ENCODE results near the gene ANLN. TPM values are rescaled to one million over a fixed set of nuclear protein-coding genes. Genes with fewer than 3 reads are reported as not detected.

Gene ANLN
- total and polyA plus RNA-seq, 12 donors = 0.20 to 25.5 (median 2.4) TPM

DNA sequence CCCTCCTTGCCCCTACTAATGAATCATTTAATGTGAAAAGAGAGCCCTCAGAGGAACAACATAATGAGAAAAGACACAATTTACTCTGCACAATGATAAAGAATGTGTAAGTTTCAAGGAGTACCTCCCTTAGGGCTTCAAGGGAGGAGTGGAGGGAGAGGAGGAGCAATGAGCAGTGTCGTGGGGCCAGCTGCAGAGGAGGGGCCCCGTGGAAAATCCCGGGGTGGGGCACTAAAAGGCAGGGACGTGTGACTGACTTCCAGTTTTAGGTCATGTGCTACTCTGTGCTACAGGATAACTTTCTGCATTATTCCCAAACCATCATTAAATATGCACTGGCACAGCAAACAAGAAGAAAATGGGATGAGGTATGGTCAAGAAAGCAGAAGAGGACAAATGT is 108.1 kb downstream of the ANLN start:
- no peak overlapping the region for H3K4me3 ChIP-seq
- no peaks in the 10 kb centered on the region for H3K27me3 ChIP-seq
- no peaks in the 10 kb centered on the region for H3K36me3 ChIP-seq (replicated peaks in 1 of 2)
- WGBS, 4 donors = 31 to 39% (median 33%) methylated on average over 4 of the region's 4 CpGs
- H3K27ac ChIP-seq = no peak overlapping the region
- no peak for DNase-seq
- no peaks in the 10 kb centered on the region for H3K9me3 ChIP-seq (replicated peaks in 1 of 3)
- no peaks in the 10 kb centered on the region for H3K4me1 ChIP-seq (replicated peaks in 1 of 2)
- intact Hi-C loops (cut with DNase I) = no loop called here
- TF ChIP-seq, protein P1, sequence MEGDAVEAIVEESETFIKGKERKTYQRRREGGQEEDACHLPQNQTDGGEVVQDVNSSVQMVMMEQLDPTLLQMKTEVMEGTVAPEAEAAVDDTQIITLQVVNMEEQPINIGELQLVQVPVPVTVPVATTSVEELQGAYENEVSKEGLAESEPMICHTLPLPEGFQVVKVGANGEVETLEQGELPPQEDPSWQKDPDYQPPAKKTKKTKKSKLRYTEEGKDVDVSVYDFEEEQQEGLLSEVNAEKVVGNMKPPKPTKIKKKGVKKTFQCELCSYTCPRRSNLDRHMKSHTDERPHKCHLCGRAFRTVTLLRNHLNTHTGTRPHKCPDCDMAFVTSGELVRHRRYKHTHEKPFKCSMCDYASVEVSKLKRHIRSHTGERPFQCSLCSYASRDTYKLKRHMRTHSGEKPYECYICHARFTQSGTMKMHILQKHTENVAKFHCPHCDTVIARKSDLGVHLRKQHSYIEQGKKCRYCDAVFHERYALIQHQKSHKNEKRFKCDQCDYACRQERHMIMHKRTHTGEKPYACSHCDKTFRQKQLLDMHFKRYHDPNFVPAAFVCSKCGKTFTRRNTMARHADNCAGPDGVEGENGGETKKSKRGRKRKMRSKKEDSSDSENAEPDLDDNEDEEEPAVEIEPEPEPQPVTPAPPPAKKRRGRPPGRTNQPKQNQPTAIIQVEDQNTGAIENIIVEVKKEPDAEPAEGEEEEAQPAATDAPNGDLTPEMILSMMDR (IDR thresholded peaks at IDR 0.05) = no peak
- no peak for TF ChIP-seq POLR2A (IDR thresholded peaks at IDR 0.05)

Other genes with a start within 250 kb of the ANLN start
- gene EEPD1, start 236.6 kb upstream of the ANLN start, total RNA-seq = 10 to 100 TPM in 3 of 9 donors, 1 to 10 TPM in 6; 6.0 to 14.5 (median 8.0) TPM
- gene EEPD1, start 236.6 kb upstream of the ANLN start, polyA plus RNA-seq = 10 to 100 TPM; 10.1 to 29.0 (median 19.2) TPM